ENCODE results near the gene C16orf54.
"Not testable (repeated sequence)": the region's sequence is repeated elsewhere in the genome, so short reads cannot be mapped to it uniquely, and the experiment has no call there.

The C16orf54 gene

DNA sequence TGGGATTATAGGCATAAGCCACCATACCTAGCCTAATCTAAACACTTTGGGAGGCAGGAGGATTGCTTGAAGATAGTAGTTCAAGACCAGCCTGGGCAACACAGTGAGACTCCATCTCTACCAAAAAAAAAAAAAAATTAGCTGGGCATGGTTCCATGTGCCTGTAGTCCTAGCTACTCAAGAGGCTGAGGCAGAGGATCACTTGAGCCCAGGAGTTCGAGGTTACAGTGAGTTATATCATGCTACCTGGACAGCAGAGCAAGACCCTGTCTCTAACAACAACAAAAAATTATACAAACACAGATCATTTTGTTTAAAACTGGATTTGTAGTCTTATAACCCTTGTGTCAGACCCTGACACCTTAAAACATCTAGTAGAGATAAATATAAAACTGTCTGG, 7.7 kb upstream of the C16orf54 start:
- H3K79me2 ChIP-seq (ENCODE audit: low read length), result no peaks in the 10 kb centered on the region
- peaks cover 9% of the 10 kb centered on the region for H3K4me1 ChIP-seq (ENCODE audit: low read length)
- no peak overlapping the region for H3K9ac ChIP-seq (ENCODE audit: low read length)
- H3K27ac ChIP-seq (ENCODE audit: low read length), result no peak overlapping the region
- H3K36me3 ChIP-seq (replicated peaks; ENCODE audit: low read depth, low read length), result no peaks in the 10 kb centered on the region
- no peak overlapping the region for H3K4me2 ChIP-seq (ENCODE audit: low read length)
- no peak overlapping the region for H2AFZ ChIP-seq (ENCODE audit: low read depth, low read length)
- H3K9me3 ChIP-seq (ENCODE audit: insufficient read depth, low read length), result no peaks in the 10 kb centered on the region
- H4K20me1 ChIP-seq (ENCODE audit: insufficient read depth, low read length), result no peaks in the 10 kb centered on the region
- H3K27me3 ChIP-seq (ENCODE audit: low read depth, low read length), result no peaks in the 10 kb centered on the region
- TF ChIP-seq EZH2phosphoT487 (IDR thresholded peaks at IDR 0.05; ENCODE audit: low read depth), result no peak
- TF ChIP-seq, protein P1, sequence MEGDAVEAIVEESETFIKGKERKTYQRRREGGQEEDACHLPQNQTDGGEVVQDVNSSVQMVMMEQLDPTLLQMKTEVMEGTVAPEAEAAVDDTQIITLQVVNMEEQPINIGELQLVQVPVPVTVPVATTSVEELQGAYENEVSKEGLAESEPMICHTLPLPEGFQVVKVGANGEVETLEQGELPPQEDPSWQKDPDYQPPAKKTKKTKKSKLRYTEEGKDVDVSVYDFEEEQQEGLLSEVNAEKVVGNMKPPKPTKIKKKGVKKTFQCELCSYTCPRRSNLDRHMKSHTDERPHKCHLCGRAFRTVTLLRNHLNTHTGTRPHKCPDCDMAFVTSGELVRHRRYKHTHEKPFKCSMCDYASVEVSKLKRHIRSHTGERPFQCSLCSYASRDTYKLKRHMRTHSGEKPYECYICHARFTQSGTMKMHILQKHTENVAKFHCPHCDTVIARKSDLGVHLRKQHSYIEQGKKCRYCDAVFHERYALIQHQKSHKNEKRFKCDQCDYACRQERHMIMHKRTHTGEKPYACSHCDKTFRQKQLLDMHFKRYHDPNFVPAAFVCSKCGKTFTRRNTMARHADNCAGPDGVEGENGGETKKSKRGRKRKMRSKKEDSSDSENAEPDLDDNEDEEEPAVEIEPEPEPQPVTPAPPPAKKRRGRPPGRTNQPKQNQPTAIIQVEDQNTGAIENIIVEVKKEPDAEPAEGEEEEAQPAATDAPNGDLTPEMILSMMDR (IDR thresholded peaks at IDR 0.05; ENCODE audit: low read depth, low read length), result no peak
- no peak overlapping the region for H3K4me3 ChIP-seq (ENCODE audit: low read length)

DNA sequence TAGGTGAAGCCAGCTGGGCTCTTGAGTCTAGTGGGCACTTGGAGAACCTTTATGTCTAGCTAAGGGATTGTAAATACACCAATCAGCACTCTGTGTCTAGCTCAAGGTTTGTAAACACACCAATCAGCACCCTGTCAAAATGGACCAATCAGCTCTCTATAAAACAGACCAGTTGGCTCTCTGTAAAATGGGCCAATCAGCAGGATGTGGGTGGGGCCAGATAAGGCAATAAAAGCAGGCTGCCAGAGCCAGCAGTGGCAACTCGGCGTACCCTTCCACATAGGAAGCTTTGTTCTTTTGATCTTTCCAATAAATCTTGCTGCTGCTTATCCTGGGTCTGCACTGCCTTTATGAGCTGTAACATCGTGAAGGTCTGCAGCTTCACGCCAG, 3.0 kb upstream of the C16orf54 start:
- not testable (repeated sequence) for H3K79me2 ChIP-seq (ENCODE audit: low read length); H3K27me3 ChIP-seq (ENCODE audit: low read depth, low read length); H3K27ac ChIP-seq (ENCODE audit: low read length); H4K20me1 ChIP-seq (ENCODE audit: insufficient read depth, low read length); H3K4me3 ChIP-seq (ENCODE audit: low read length); H3K4me2 ChIP-seq (ENCODE audit: low read length); H3K36me3 ChIP-seq (replicated peaks; ENCODE audit: low read depth, low read length); H2AFZ ChIP-seq (ENCODE audit: low read depth, low read length); H3K9me3 ChIP-seq (ENCODE audit: insufficient read depth, low read length); H3K9ac ChIP-seq (ENCODE audit: low read length)
- peaks cover 15% of the 10 kb centered on the region for H3K4me1 ChIP-seq (ENCODE audit: low read length)

DNA sequence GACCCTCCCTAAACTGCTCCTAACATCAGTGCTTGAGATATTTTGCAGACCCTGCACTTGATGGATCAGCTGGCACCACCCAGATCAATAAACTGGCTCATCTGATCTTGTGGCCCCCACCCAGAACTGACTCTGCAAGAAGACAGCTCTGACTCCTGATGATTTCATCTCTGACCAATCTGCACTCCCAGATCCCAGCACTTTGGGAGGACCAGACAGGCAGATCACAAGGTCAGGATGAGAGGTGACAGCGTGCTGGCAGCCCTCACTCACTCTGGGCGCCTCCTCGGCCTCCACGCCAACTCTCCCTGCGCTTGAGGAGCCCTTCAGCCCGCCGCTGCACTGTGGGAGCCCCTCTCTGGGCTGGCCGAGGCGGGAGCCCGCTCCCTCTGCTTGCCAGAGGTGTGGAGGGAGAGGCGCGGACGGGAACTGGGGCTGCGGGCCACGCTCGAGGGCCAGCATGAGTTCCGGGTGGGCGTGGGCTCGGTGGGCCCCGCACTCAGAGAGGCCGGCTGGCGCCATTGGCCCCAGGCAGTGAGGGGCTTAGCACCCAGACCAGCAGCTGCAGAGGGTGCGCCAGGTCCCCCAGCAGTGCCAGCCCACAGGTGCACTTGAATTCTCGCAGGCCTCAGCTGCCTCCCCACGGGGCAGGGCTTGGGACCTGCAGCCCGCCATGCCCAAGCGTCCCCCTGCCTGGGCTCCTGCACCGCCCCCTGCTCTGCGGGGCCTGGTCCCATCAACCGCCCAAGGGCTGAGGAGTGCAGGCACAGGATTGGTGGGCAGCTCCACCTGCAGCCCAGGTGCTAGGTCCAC, 2.4 kb upstream of the C16orf54 start:
- H2AFZ ChIP-seq (ENCODE audit: low read depth, low read length), result no peak overlapping the region
- H3K9me3 ChIP-seq (ENCODE audit: insufficient read depth, low read length), result no peaks in the 10 kb centered on the region
- no peaks in the 10 kb centered on the region for H3K36me3 ChIP-seq (replicated peaks; ENCODE audit: low read depth, low read length)
- TF ChIP-seq, protein P1 (IDR thresholded peaks at IDR 0.05; ENCODE audit: low read depth, low read length), result no peak
- no peak for TF ChIP-seq EZH2phosphoT487 (IDR thresholded peaks at IDR 0.05; ENCODE audit: low read depth)
- no peak overlapping the region for H3K4me3 ChIP-seq (ENCODE audit: low read length)
- no peak overlapping the region for H3K27ac ChIP-seq (ENCODE audit: low read length)
- no peaks in the 10 kb centered on the region for H4K20me1 ChIP-seq (ENCODE audit: insufficient read depth, low read length)
- H3K4me1 ChIP-seq (ENCODE audit: low read length), result peaks cover 15% of the 10 kb centered on the region
- H3K9ac ChIP-seq (ENCODE audit: low read length), result no peak overlapping the region
- no peaks in the 10 kb centered on the region for H3K79me2 ChIP-seq (ENCODE audit: low read length)
- H3K4me2 ChIP-seq (ENCODE audit: low read length), result no peak overlapping the region
- H3K27me3 ChIP-seq (ENCODE audit: low read depth, low read length), result no peaks in the 10 kb centered on the region

DNA sequence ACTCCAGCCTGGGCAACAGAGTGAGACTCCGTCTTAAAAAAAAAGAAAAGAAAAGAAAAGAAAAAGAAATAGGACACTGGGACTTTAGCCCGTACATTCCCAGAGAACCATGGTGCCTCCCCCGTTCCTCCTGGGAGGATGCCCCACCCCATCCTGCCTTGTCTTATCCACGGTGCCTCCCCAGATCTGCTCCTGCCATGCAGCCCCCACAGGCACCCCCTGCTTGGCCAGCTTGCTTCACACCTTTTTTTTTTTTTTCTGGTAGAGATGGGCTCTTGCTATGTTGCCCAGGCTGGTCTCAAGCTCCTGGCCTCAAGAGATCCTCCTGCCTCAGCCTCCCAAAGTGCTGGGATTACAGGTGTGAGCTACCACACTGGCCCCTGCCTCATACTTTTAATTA, 728 bp upstream of the C16orf54 start:
- not testable (repeated sequence) for H3K4me2 ChIP-seq (ENCODE audit: low read length); H3K27me3 ChIP-seq (ENCODE audit: low read depth, low read length); H3K27ac ChIP-seq (ENCODE audit: low read length); H3K9ac ChIP-seq (ENCODE audit: low read length); H3K36me3 ChIP-seq (replicated peaks; ENCODE audit: low read depth, low read length); H2AFZ ChIP-seq (ENCODE audit: low read depth, low read length); H3K4me3 ChIP-seq (ENCODE audit: low read length); H4K20me1 ChIP-seq (ENCODE audit: insufficient read depth, low read length); H3K79me2 ChIP-seq (ENCODE audit: low read length); H3K9me3 ChIP-seq (ENCODE audit: insufficient read depth, low read length)
- peaks cover 15% of the 10 kb centered on the region for H3K4me1 ChIP-seq (ENCODE audit: low read length)

DNA sequence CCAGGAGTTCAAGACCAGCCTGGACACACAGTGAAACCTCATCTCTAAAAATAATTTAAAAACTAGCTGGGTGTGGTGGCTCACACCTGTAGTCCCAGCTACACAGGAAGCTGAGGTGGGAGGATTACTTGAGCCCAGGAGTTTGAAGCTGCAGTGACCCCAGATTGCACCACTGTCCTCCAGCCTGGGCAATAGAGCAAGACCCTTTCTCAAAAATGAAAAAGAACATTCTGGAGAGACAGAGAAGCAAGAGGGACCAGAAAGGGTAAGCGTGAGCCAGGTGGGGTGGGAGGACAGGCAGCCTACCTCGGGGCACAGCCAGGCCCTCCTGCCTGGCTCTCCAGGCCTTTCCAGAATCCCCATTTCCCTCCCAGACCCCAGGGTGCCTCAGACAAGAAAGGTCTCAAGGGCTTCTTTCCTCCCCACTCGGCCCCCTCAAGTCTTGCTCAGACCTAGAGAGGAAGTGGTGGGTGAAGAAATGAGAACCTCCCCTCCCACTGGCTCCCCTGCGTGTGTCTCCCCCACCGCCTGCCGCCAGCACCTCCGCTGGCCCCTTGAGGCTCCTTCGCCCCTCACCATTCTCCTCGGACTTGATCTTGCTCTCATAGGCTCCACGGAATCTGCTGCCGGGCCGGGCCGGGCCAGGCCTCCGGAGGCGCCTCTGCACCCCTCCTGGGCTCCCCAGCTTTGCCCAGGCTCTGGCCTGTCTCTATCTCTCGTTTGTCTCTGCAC, 503 bp downstream of the C16orf54 start:
- no peak overlapping the region for H3K27ac ChIP-seq (ENCODE audit: low read length)
- no peak overlapping the region for H3K9ac ChIP-seq (ENCODE audit: low read length)
- no peak overlapping the region; the same call in 1 of the 2 replicates for H3K4me2 ChIP-seq (ENCODE audit: low read length)

More for the DNA sequence above, 503 bp downstream of the C16orf54 start:
- no peak overlapping the region; the same call in 1 of the 2 replicates for H2AFZ ChIP-seq (ENCODE audit: low read depth, low read length)
- no peaks in the 10 kb centered on the region for H3K79me2 ChIP-seq (ENCODE audit: low read length)
- peaks cover 15% of the 10 kb centered on the region for H3K4me1 ChIP-seq (ENCODE audit: low read length)
- no peak overlapping the region for H3K4me3 ChIP-seq (ENCODE audit: low read length)
- TF ChIP-seq EZH2phosphoT487 (IDR thresholded peaks at IDR 0.05; ENCODE audit: low read depth), result no peak
- TF ChIP-seq, protein P1 (IDR thresholded peaks at IDR 0.05; ENCODE audit: low read depth, low read length), result no peak
- H4K20me1 ChIP-seq (ENCODE audit: insufficient read depth, low read length), result no peaks in the 10 kb centered on the region
- no peaks in the 10 kb centered on the region for H3K27me3 ChIP-seq (ENCODE audit: low read depth, low read length)
- no peaks in the 10 kb centered on the region for H3K9me3 ChIP-seq (ENCODE audit: insufficient read depth, low read length)
- no peaks in the 10 kb centered on the region for H3K36me3 ChIP-seq (replicated peaks; ENCODE audit: low read depth, low read length)

All from OCI-LY3 (cell line).